SHP77 treated with DMSO at 0.1 percent for 48 hours (cell line): Measurements from ENCODE around the gene ANAPC16.
"Not testable (repeated sequence)": the region's sequence is repeated elsewhere in the genome, so short reads cannot be mapped to it uniquely, and the experiment has no call there.

Experiments used
- DNase-seq: peaks from one replicate; lab custom pipeline; 2025; lab: John Stamatoyannopoulos, UW

ANAPC16 gene

DNA sequence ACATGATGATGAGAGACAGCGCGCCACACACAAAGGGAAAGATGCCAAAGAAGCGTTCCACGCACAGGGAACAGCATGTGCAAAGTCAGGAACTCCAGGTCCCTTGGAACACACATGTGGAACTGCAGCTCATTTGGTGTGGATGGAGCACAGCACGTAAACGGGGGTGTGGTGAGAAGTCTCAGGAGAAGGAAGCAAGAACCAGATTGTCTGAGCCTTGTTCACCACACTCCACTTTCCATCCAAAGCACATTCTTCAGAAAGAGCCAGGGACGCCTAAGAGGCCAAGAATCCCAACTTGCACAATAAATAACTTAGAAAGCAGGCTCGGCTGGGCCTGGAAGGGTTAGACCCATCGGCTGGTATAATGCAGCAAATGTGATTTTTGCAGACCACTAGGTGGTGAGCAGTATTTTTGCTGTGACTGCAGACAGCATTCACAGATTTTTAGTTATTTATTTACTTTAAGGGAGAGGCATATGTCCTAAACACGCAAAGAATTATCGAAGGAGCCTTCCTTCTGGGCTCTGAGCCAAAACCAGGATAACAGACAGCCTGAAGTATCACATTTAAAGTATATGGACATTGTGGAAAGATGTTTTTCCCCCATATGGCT, 28.1 kb downstream of the ANAPC16 start:
- DNase-seq, result no peak

DNA sequence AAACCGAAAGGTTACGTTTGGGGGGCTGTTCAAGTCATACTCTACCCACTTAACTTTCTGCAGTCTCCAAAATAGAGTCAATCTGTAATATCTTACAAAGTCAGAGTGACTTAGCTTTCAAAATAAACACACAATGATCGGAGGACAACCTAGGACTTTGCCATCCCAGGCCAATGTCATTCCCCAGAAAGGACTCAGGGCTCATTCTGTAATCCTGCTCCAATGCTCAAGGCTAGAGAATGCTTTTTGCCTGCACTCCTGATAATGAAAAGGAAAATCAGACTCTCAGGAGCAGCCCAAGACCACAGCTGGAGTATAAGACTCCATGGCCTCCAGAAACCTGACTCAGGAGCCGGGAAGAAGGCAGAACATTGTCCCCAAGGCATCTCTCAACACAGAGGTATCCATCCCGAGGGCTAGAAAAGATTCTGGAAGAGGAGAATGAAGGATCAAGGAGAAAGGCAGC, 28.8 kb downstream of the ANAPC16 start:
- no peak for DNase-seq

DNA sequence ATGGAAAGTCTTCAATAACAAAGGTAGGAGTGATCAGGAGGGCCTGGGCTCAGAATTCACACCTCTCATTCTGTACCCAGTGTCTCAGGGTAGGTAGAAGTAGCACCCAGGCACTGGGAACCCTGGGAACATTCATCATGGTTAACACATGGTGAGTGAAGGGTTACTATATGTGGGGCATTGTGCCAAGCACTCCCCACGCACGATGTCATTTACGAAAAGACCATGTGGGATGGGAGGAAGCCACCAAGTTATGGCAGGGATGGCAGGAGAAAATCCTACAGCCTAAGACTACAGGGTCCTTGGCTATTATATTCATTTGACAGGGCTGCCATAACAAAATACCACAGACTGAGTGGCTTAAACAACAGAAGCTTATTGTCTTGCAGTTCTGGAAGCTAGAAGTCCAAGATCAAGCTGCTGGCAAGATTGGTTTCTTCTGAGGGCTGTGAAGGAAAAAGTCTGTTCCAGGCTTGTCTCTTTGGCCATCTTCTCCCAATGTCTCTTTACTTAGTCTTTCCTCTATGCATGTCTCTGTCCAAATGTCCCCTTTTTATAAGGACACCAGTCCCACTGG, 30.2 kb downstream of the ANAPC16 start:
- DNase-seq, result no peak

DNA sequence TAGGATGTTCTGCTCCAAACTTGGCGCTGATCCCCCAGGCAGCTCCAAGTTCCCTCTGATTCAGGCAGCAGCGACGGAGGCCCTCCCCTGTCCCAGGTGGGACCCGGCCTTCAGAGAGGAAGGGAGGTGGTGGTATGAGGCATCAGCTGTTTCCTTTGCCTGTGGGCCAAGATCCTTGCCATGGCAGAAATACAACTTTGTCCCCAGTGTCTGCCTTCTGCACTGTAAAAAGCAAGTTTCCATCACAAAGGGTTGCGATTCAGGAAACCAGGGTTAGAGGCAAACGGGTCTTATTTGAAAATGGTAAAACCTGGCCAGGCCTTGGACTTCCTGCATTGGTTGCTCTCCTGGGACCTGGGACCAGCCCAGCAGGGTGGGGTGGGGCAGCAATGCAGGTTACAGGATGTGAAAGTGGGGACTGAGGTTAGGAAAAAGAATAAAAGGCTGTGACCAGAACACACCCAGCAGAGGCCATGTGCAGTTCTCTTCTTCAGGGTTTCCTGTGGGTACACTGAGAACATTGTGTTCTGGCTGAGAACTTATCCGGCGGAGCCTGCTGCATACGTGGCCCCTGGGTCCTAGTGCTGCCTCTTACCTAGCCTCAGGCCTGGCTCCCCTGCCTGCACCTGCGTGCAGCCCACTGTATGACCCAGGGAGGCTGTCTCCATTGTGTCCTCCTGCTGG, 32.8 kb downstream of the ANAPC16 start:
- DNase-seq, result no peak

DNA sequence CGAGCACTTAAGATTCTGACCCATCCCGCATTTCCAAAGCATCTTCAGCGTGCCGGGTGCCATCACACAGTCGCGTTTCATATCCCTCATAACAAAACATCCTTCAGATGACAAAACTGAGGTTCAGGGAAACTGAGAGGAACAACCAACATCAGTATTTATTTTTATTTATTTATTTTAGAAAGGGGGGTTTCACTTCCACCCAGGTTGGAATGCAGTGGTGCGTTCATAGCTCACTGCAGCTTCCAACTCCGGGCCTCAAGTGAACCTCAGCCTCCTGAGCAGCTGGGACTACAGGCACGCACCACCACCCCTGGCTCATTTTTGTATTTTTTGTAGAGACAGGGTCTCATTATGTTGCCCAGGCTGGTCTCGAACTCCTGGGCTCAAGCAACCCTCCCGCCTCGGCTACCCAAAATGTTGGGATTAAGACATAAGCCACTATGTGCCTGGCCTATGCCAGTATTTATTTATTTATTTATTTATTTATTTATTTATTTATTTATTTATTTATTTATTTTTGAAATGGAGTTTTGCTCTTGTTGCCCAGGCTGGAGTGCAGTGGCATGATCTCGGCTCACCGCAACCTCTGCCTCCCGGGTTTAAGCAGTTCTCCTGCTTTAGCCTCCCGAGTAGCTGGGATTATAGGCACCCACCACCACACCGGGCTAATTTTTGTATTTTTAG, 33.5 kb downstream of the ANAPC16 start:
- DNase-seq, result not testable (repeated sequence)

DNA sequence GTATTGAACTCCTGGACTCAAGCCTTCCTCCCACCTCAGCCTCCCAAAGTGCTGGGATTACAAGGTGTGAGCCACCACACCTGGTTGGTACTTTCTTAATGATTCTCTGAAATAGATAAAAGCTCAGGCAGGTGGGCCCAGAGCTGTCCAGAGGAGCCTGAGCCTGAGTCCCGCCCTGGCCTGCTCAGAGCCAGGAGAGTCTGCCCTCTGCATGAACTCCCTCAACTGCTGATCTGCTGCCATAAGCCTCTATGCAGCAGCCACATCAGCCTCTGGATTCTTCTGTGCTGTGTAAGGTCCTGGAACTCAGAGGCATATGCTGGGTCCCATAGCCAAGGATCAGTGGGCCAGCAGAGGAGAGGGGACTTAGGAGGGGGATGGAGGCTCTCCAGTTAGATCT, 34.9 kb downstream of the ANAPC16 start:
- DNase-seq, result no peak

DNA sequence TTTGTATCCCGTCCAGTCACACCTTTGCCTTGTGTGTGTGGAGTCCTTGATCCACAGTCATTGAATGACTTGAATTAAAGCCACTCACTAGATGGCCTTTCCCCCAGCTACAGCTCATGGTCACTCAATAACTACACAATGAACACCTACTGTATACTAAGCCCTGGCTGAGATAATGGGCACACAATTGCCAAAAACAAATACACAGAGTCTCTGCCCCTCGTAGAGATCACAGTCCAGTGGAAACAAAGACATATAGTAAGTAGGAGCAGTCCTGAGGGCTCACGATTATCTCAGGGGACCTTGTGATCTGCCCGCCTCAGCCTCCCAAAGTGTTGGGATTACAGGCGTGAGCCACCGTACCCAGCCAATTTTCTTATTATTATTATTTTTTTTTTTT, 35.8 kb downstream of the ANAPC16 start:
- DNase-seq, result no peak

DNA sequence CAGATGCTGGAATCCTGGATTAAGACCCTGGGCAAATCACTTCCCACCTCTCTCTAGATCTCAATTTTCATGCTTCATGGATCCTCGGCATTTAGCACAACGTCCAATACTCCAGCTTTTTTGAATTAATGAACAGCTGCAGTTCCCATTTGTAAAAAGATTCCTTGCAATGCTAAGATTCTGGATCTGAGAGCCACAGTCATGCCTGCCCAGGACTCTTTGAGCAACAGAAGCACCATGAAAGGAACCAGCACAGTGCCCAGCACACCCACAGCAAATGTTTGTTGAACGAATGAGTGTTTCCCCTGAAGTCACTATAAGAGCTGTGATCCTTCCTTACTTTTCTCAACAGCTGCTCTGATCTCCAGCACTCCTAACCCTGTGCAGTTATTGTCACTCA, 37.2 kb downstream of the ANAPC16 start:
- no peak for DNase-seq

DNA sequence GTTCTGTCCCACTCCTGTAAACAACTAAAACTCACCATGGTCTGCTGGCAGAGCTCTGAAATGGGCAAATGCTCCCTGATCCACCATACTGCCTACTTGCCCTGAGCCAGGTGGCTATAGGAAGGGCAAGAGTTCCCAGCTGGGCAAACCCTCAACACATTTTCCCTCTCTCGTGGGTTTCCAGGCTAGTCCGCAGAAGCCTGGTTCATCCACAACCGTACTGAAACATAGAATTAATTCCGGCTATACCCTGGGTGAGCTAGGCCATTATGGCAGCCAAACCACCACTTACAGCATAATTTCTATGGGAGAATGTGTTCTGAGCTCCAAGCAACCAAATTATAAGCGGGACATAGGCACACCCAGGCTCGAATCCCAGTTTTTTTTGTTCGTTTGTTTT, 37.8 kb downstream of the ANAPC16 start:
- DNase-seq, result no peak

DNA sequence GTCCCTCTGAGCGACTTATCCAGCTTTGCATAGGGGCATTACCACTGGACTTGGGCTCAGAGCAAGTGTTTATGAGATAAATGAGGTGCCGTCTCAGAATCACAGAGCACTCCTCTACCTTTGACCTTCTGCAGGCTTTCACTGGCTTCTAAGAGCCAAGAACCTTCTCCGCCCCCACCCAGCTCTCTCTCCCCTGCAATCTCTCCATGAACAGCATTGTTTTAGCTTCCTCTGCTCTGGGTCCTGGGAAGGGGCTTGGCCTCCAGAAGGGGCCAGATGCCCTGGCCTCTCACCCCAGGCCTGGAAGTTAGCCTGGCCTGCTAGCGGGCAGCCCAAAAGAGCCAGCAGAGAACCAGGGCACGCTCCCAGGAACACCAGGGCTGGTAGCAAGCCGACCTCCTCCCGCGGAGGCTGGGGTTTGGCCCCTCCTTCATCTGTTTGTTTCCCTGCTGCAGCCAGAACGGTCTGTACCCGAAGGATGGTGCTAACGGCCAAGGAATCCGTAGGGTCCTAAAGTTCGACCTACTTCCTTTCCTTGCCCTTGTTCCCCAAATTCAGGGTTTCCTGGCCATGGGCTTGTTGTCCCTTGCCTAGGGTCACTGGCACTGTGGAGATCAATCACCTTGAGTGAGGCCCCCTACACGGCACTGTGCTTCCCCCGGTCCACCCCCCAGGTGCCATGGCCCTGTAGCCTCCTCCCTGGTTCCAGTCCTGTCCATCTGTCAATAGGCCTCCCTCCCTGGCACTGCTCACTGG, 39.2 kb downstream of the ANAPC16 start:
- no peak for DNase-seq

DNA sequence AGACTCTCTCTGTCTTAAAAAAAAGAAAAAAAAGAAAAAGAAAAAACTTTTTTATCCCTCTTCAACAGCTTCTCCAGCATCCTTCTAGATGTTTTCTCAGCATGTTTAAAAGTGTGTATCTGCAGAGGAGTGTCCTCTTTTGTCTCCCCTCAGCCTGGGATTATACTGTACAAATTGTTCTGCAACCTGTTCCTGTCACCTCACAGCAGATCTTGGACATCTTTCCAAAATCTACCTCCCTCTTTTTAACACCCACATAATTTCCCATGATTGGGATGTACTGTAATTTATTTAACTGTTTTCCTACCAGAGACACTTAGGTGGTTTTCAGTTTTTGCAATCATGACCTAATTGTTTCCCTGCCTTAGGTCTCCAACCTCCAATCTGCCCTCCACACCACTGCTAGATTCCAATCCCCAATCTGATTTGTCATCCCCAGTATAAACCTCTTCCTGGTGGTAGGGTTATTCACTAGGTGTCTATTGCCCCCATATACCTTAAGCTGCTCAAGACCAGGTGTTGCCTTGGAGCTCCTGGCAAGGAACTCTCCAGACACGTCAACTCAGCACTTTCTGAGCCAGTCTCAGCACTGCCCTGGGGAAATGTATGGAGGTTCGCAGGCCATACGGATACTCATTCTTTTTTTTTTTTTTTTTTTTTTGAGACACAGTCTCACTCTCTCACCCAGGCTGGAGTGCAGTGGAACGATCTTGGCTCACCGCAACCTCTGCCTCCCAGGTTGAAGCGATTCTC, 40.3 kb downstream of the ANAPC16 start:
- no peak for DNase-seq

DNA sequence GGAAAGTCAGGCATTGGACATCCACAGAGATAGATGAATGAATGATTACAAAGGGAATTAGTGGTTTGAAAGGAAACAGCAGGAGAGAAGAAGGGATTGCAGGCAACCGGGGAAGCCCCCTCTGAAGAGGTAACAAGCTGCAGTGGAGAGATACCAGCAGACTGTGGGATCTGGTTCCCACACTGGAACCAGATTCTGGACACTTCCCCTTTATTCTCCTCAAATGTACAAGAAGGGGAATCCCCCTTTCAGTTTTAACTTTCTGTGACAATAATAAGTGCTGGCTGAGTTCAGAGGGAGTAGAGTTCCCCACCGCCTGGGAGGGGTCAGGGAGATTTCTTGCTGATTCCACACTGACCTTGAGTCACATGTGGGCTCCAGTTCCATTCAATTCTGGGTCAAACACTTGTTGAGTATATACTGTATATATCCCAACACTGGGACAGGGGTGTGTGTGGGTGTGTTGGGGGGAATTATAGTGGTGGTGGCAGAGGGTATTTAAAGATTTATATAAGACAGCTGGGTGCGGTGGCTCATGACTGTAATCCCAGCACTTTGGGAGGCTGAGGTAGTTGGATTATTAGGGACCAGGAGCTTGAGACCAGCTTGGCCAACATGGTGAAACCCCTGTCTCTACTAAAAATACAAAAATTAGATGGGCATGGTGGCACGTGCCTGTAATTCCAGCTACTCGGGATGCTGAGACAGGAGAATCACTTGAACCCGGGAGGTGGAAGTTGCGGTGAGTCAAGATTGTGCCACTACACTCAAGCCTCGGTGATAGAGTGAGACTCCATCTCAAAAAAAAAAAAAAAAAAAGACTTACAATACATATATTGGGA, 41.5 kb downstream of the ANAPC16 start:
- DNase-seq, result no peak

DNA sequence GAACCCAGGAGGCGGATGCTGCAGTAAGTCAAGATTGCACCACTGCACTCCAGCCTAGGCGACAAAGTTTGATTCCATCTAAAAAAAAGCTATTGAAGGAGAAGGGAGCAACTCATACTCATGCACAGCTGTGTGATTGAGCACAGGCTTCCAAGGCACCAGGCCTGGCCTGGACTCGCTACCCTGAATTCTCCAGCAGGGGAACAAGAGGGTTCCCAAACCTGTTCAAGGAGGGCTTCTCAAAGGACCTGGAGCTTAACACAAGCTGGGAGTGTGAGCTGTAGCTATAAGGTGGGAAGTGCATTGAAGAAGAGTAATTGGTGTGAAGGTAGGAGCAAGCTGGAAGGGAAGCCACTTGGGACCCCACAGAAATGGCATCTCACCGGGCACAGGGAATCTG, 42.8 kb downstream of the ANAPC16 start:
- DNase-seq, result no peak

DNA sequence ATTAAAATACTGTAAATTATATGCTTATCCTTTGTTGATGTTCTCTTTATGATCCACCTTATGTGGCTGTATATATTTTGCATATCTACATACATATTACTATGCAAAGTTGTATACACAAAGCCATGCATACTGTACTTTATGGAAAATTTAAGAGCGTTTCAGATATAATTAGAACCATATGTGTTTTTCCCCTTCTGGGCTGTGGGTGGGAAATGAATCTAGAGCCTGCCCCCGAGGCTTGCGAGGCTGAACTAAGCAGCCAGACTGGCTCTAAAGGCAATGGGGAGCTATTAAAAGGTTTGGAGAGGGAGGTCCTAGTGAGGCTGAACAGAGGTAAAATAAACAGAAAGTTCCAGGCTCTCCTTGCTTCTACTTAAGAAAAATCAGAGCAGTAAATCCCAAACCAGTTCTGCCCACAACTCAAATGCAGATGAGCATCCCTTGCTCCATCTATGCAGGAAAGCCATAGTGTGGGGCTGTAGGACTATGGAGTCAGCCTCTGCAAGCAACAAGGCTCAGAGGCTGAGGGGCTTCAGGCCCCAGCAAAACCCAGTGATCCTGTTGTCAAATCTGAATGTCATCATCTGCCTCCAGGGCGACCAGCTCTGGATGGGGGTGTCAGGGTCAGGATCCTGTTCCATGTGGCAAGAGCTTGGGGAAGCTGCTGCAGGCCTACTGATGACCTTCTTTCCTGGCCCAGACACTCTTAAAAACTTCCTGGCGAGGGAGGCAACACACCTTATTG, 43.9 kb downstream of the ANAPC16 start:
- no peak for DNase-seq

DNA sequence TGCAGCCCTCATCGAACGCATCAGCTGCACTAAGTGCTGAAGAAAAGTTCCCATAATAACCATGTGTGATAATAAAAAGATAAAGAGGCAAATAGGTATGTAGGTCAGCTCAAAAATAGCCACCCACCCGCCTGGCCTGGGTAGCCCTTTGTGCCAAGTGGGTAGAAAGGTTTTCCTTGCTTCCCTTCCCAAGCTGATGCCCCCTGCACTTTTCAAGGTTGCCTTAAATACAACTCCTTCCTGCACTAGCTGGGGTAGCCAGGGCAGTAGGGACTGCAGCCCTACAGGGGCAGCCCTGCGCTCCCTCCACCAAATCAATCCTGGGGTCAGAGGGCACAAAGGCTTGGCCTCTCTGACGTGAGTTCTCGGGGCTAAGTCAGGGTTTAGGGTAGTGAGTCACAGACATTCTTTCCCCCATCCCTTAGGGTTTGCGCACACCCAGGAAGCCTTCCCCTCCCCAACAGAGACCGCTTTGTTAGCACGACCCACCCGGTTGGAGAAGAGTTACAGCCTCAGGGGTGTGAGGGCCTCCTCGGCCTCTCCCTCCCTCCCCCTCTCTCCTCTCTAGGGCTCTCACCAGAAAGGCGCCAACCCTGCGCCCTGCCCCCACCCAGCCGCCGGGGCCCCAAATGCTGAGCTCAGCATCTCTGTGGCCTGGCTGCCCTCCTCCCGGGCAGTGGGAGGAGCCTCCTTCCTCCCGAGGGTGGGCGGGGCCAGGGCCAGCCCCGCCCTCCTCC, 44.6 kb downstream of the ANAPC16 start:
- DNase-seq, result no peak

DNA sequence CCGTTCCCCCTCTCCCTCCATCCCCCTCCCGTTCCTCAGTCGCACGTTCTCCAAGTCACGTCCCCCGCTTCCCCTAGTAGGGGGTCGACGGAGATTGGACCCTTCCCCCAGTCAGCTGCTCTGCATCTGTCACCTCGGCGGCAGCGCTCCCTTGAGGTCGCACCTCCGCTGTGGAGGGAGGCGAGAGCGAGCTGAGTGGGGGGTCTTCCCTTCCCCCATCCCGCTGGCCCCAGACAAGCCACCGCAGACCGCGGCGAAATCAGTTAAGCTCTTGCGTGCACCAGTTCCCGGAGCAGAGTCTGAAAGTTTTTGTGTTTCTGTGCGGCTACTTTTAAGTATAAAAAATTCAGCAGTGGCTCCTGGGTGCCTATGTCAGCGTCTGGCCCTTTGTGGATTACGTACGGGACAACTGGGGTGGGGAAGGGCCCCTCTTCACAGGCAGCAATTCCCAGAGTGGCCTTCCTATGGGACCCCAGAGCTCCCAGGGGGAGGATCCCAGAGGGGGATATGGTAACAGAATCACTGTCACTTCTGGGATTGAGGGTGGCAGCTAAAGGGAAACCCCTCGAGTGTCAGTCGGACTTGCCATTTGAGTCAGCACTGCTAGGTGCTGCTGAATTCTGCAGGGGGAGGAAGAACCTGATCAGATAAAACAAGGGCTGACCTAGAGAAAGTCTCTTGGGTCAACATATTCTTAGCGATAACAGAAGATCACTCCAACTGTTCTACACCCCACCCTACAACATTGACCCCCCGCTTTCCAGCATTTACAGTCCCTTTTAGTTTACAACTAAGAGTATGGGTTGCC, 45.4 kb downstream of the ANAPC16 start:
- DNase-seq, result no peak

DNA sequence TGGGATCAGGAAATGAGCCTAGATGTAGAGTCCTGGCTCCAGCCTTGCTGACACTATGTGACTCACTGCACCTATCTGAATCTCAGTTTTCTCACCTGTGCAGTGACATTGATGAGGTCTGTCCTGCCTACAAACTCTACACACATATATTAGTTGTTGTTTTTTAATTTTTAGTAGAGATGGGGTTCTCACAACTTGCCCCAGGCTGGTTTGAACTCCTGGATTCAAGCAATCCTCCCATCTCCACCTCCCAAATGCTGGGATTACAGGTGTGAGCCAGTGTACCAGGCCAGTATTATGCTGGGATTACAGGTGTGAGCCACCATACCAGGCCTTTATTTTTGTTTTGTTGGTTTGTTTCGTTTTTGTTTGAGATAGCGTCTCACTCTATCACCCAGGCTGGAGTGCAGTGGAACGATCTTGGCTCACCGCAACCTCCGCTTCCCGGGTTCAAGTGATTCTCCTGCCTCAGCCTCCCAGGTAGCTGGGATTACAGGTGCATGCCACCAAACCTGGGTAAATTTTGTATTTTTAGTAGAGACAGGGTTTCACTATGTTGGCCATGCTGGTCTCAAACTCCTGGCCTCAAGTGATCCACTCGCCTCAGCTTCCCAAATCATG, 46.1 kb downstream of the ANAPC16 start:
- no peak for DNase-seq
